ENCODE data around the gene ELAPOR2. TPM values are rescaled to one million over a fixed set of nuclear protein-coding genes. Genes with fewer than 3 reads are reported as not detected.
"Not testable (repeated sequence)": the region's sequence is repeated elsewhere in the genome, so short reads cannot be mapped to it uniquely, and the experiment has no call there.

ELAPOR2 gene
- total and polyA plus RNA-seq, 2 of the 13 experiments (the other 11 are each of a cell fraction or from before 2014, with no cell fraction given) = 7.8 to 8.4 TPM

GRCh38 chr7:87097375-87097774 is 37.9 kb upstream of the ELAPOR2 start:
- POLR2A ChIA-PET; H3K9me3 ChIP-seq (ENCODE audit: low read length); H3K36me3 ChIP-seq (replicated peaks in 1 of 2; ENCODE audit: control insufficient read depth in 1 of 2, insufficient read depth in 2 of 2, low read length in 2 of 2); CTCF ChIA-PET (ENCODE audit: low intra/inter-chr PET ratio, low total read pairs); H2AFZ ChIP-seq (ENCODE audit: low read length); ATAC-seq; BruUV-seq (replicated peaks); H4K20me1 ChIP-seq (ENCODE audit: insufficient read depth, low read length); H3K9ac ChIP-seq (ENCODE audit: insufficient read depth, low read depth, low read length); FAIRE-seq; H3K4me1 ChIP-seq (ENCODE audit: insufficient read depth, low read length); in situ Hi-C loops (cut with HindIII; ENCODE audit: extremely low pct_ligation_motif_present, low pct_unique_long_range_greater_than_20kb); H3K27ac ChIP-seq (ENCODE audit: extremely low read length, insufficient read depth, low read length); H3K79me2 ChIP-seq (ENCODE audit: insufficient read depth, low read length); H3K27me3 ChIP-seq (ENCODE audit: control insufficient read depth in 1 of 2, insufficient read depth in 2 of 2, low read length in 2 of 2); H3K4me3 ChIP-seq (replicated peaks in 1 of 3; ENCODE audit: insufficient read depth in 1 of 3, low read depth in 2 of 3, low read length in 3 of 3); intact Hi-C loops (cut with micrococcal nuclease; ENCODE audit: unreplicated experiment); DNase-seq (ENCODE audit: low spot score); H3K4me2 ChIP-seq (ENCODE audit: low read depth, low read length): not testable (repeated sequence)
- WGBS (ENCODE audit: low lambda C conversion rate) = no CpG with 5 or more reads among the region's 2 CpGs

- Histone ChIP-seq H3K36me3 (replicated peaks in 1 of 2; ENCODE audit: control insufficient read depth in 1 of 2, insufficient read depth in 2 of 2, low read length in 2 of 2) (no peaks in the 10 kb centered on the region), H3K4me1 (ENCODE audit: insufficient read depth, low read length) (no peaks in the 10 kb centered on the region), H3K27ac (ENCODE audit: extremely low read length, insufficient read depth, low read length) (no peak overlapping the region), H3K4me2 (ENCODE audit: low read depth, low read length) (no peak overlapping the region), H2AFZ (ENCODE audit: low read length) (no peak overlapping the region), H3K79me2 (ENCODE audit: insufficient read depth, low read length) (no peaks in the 10 kb centered on the region), H3K4me3 (replicated peaks in 1 of 3; ENCODE audit: insufficient read depth in 1 of 3, low read depth in 2 of 3, low read length in 3 of 3) (no peak overlapping the region), H3K9me3 (ENCODE audit: low read length) (no peaks in the 10 kb centered on the region), H3K27me3 (ENCODE audit: control insufficient read depth in 1 of 2, insufficient read depth in 2 of 2, low read length in 2 of 2) (no peaks in the 10 kb centered on the region), H4K20me1 (ENCODE audit: insufficient read depth, low read length) (no peaks in the 10 kb centered on the region), H3K9ac (ENCODE audit: insufficient read depth, low read depth, low read length) (no peak overlapping the region)
- CTCF ChIA-PET (ENCODE audit: low intra/inter-chr PET ratio, low total read pairs) = no interaction called here
- TF ChIP-seq ZNF292 (CRISPR knock-in tag; IDR thresholded peaks at IDR 0.05; ENCODE audit: borderline replicate concordance, low read depth) (no peak), CHCHD3 (CRISPR knock-in tag; IDR thresholded peaks at IDR 0.05) (no peak), DMAP1 (CRISPR knock-in tag; IDR thresholded peaks at IDR 0.05) (no peak), ZNF512B (CRISPR knock-in tag; IDR thresholded peaks at IDR 0.05; ENCODE audit: borderline replicate concordance) (no peak), MYNN (CRISPR knock-in tag; IDR thresholded peaks at IDR 0.05; ENCODE audit: low read depth) (no peak), TOE1 (CRISPR knock-in tag; IDR thresholded peaks at IDR 0.05) (no peak), NFKB2 (CRISPR knock-in tag; IDR thresholded peaks at IDR 0.05; ENCODE audit: borderline replicate concordance) (no peak), ADNP (CRISPR knock-in tag; IDR thresholded peaks at IDR 0.05) (no peak), ZNF709 (CRISPR knock-in tag; IDR thresholded peaks at IDR 0.05) (no peak), ZBTB1 (CRISPR knock-in tag; IDR thresholded peaks at IDR 0.05; ENCODE audit: borderline replicate concordance) (no peak), AFF4 (CRISPR knock-in tag; IDR thresholded peaks at IDR 0.05) (no peak), SRSF1 (optimal IDR thresholded peaks at IDR 0.05; ENCODE audit: low read depth, low read length) (no peak), ATF7 (IDR thresholded peaks at IDR 0.05) (no peak), ATF7 (CRISPR knock-in tag; IDR thresholded peaks at IDR 0.05) (no peak)
- ATAC-seq = no peak
- in situ Hi-C loops (cut with HindIII; ENCODE audit: extremely low pct_ligation_motif_present, low pct_unique_long_range_greater_than_20kb) (no loop called here), intact Hi-C loops (cut with micrococcal nuclease; ENCODE audit: unreplicated experiment) (no loop called here)
- POLR2A ChIA-PET = no interaction called here
- no peak for DNase-seq (ENCODE audit: low spot score)
- WGBS (ENCODE audit: low lambda C conversion rate) = 2% methylated on average over 2 of the region's 2 CpGs
- no TSS peak for BruUV-seq (replicated peaks)
- no peak for FAIRE-seq
Observed at GRCh38 chr7:87094322-87094721, 34.9 kb upstream of the ELAPOR2 start.

All from HepG2 (cell line).